ENCODE measurements around the gene PHACTR3. TPM values are rescaled to one million over a fixed set of nuclear protein-coding genes. Genes with fewer than 3 reads are reported as not detected.

The PHACTR3 gene
- total RNA-seq, 1 experiment from 2014 or later, result 0.11 TPM

GRCh38 chr20:59744756-59745155, 140.4 kb downstream of the PHACTR3 start:
- Mint-ChIP-seq H3K27me3 (ENCODE audit: insufficient read depth, unreplicated experiment) (peaks cover 30% of the 10 kb centered on the region), H3K4me1 (ENCODE audit: low read depth, unreplicated experiment) (no peaks in the 10 kb centered on the region), H3K9me3 (ENCODE audit: unreplicated experiment) (no peaks in the 10 kb centered on the region), H3K36me3 (ENCODE audit: insufficient read depth, unreplicated experiment) (no peaks in the 10 kb centered on the region), H3K27ac (ENCODE audit: unreplicated experiment) (no peak overlapping the region), H3K4me3 (ENCODE audit: unreplicated experiment) (no peak overlapping the region)
- no peaks in the 10 kb centered on the region for H3K9me3 ChIP-seq
- intact Hi-C loops (cut with micrococcal nuclease; ENCODE audit: unreplicated experiment), result no loop called here
- no peaks in the 10 kb centered on the region for H3K36me3 ChIP-seq (ENCODE audit: control insufficient read depth, insufficient read depth, low read length)
- CTCF ChIA-PET, result no interaction called here
- no peaks in the 10 kb centered on the region for H3K27me3 ChIP-seq (replicated peaks; ENCODE audit: control insufficient read depth, insufficient read depth, low read length)
- H3K4me3 ChIP-seq (ENCODE audit: low read depth, low read length), result no peak overlapping the region
- POLR2A ChIA-PET, result no interaction called here
- BruUV-seq (replicated peaks), result no TSS peak
- no peaks in the 10 kb centered on the region for H3K4me1 ChIP-seq
- TF ChIP-seq, protein P1, sequence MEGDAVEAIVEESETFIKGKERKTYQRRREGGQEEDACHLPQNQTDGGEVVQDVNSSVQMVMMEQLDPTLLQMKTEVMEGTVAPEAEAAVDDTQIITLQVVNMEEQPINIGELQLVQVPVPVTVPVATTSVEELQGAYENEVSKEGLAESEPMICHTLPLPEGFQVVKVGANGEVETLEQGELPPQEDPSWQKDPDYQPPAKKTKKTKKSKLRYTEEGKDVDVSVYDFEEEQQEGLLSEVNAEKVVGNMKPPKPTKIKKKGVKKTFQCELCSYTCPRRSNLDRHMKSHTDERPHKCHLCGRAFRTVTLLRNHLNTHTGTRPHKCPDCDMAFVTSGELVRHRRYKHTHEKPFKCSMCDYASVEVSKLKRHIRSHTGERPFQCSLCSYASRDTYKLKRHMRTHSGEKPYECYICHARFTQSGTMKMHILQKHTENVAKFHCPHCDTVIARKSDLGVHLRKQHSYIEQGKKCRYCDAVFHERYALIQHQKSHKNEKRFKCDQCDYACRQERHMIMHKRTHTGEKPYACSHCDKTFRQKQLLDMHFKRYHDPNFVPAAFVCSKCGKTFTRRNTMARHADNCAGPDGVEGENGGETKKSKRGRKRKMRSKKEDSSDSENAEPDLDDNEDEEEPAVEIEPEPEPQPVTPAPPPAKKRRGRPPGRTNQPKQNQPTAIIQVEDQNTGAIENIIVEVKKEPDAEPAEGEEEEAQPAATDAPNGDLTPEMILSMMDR (IDR thresholded peaks at IDR 0.05; ENCODE audit: insufficient read depth in 1 of 2, low read depth in 1 of 2, low read length in 1 of 2, severe bottlenecking in 1 of 2, unreplicated experiment in 1 of 2), result no peak
- no peak for DNase-seq

DNA sequence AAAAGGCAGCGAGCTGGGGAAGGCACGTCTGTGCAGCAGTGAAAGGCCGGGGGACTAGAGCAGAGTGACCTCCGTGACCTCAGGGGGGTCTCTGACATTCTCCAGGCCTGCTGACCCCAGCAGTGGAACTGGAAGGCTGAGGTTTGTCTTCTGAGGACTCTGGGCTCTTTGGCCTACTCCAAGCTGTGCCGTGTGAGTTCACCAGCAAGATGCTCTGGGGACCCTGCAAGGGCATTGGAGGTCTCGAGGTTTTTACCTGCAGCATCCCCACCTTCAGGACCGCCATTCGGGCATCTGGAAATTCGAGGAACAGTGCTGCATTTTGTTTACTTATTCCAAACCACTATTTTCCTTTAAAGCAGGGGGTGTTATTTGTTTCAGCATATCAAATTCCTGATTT, 140.9 kb downstream of the PHACTR3 start:
- Mint-ChIP-seq H3K4me1 (ENCODE audit: low read depth, unreplicated experiment) (no peaks in the 10 kb centered on the region), H3K4me3 (ENCODE audit: unreplicated experiment) (no peak overlapping the region), H3K36me3 (ENCODE audit: insufficient read depth, unreplicated experiment) (no peaks in the 10 kb centered on the region), H3K9me3 (ENCODE audit: unreplicated experiment) (no peaks in the 10 kb centered on the region), H3K27ac (ENCODE audit: unreplicated experiment) (no peak overlapping the region), H3K27me3 (ENCODE audit: insufficient read depth, unreplicated experiment) (peaks cover 35% of the 10 kb centered on the region)
- CTCF ChIA-PET, result no interaction called here
- intact Hi-C loops (cut with micrococcal nuclease; ENCODE audit: unreplicated experiment), result no loop called here
- DNase-seq, result no peak
- Histone ChIP-seq H3K9me3 (no peaks in the 10 kb centered on the region), H3K27me3 (replicated peaks; ENCODE audit: control insufficient read depth, insufficient read depth, low read length) (no peaks in the 10 kb centered on the region; the same call in 1 of the 2 replicates), H3K4me3 (ENCODE audit: low read depth, low read length) (no peak overlapping the region), H3K36me3 (ENCODE audit: control insufficient read depth, insufficient read depth, low read length) (no peaks in the 10 kb centered on the region), H3K4me1 (no peaks in the 10 kb centered on the region)
- no TSS peak for BruUV-seq (replicated peaks)
- POLR2A ChIA-PET, result no interaction called here
- TF ChIP-seq, protein P1 (IDR thresholded peaks at IDR 0.05; ENCODE audit: insufficient read depth in 1 of 2, low read depth in 1 of 2, low read length in 1 of 2, severe bottlenecking in 1 of 2, unreplicated experiment in 1 of 2), result no peak

DNA sequence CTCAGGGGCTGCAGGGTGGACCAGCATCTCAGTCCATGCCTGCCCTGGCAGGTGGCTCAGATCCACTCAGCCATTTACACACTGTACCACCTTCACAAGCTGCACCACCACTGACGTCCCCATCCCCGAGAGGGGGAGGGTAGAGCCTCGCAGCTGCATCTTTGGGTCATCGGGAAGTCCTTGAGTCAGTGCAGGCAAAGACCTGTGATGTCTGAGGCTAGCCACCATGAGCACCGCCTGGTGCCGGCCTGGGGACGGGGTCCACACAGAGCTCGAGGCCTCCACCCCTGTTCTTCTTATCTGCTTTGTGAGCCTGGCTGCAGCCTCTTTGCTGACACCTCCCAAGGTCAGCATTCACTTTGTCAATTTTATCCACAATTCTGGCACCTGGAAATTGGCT, 141.4 kb downstream of the PHACTR3 start:
- POLR2A ChIA-PET, result no interaction called here
- Histone ChIP-seq H3K4me3 (ENCODE audit: low read depth, low read length) (no peak overlapping the region), H3K9me3 (no peaks in the 10 kb centered on the region), H3K36me3 (ENCODE audit: control insufficient read depth, insufficient read depth, low read length) (no peaks in the 10 kb centered on the region), H3K27me3 (replicated peaks; ENCODE audit: control insufficient read depth, insufficient read depth, low read length) (peaks cover 3% of the 10 kb centered on the region), H3K4me1 (no peaks in the 10 kb centered on the region)
- Mint-ChIP-seq H3K36me3 (ENCODE audit: insufficient read depth, unreplicated experiment) (no peaks in the 10 kb centered on the region), H3K27me3 (ENCODE audit: insufficient read depth, unreplicated experiment) (peaks cover 38% of the 10 kb centered on the region), H3K27ac (ENCODE audit: unreplicated experiment) (no peak overlapping the region), H3K4me1 (ENCODE audit: low read depth, unreplicated experiment) (no peaks in the 10 kb centered on the region), H3K9me3 (ENCODE audit: unreplicated experiment) (no peaks in the 10 kb centered on the region), H3K4me3 (ENCODE audit: unreplicated experiment) (no peak overlapping the region)
- TF ChIP-seq, protein P1 (IDR thresholded peaks at IDR 0.05; ENCODE audit: insufficient read depth in 1 of 2, low read depth in 1 of 2, low read length in 1 of 2, severe bottlenecking in 1 of 2, unreplicated experiment in 1 of 2), result no peak
- no peak for DNase-seq
- intact Hi-C loops (cut with micrococcal nuclease; ENCODE audit: unreplicated experiment), result no loop called here
- CTCF ChIA-PET, result no interaction called here
- BruUV-seq (replicated peaks), result no TSS peak
